Psoas muscle (tissue), 8 donors: ENCODE measurements around the gene CFAP126. TPM values are rescaled to one million over a fixed set of nuclear protein-coding genes. Genes with fewer than 3 reads are reported as not detected.

Experiments
- ATAC-seq, 4 donors: fragments of 200-7000 bp; cut with Tn5 transposase; one replicate each; pipeline ENCODE4 v1.9.1; 2020; ENCODE audit warnings: moderate library complexity in 3 of 4, mild to moderate bottlenecking in 2 of 4
- DNase-seq, 2 donors: peaks; one replicate each; pipeline ENCODE4 v3.0.0-alpha.2; 2020
- H3K27ac ChIP-seq: fragments of 200-600 bp; one replicate; pipeline ENCODE4 v1.8.0; 2022
- H3K27me3 ChIP-seq, 3 donors: fragments of 200-600 bp in 1 of 3; one replicate each; pipeline versions ENCODE4 v1.6.1 to v1.8.0; 2013 to 2022; ENCODE audit warnings: low read length in 2 of 3, mild to moderate bottlenecking in 2 of 3, moderate library complexity in 1 of 3; ENCODE audit not compliant: insufficient read depth in 3 of 3
- H3K36me3 ChIP-seq, 2 donors: fragments of 200-600 bp in 1 of 2; one replicate each; pipeline versions ENCODE4 v1.6.1 to v1.8.0; 2013 to 2022; ENCODE audit warnings: low read depth in 1 of 2, mild to moderate bottlenecking in 1 of 2, moderate library complexity in 1 of 2; ENCODE audit not compliant: insufficient read depth in 1 of 2
- H3K4me1 ChIP-seq: fragments of 200-600 bp; one replicate; pipeline ENCODE4 v1.8.0; 2022
- H3K4me3 ChIP-seq: fragments of 200-600 bp; one replicate; pipeline ENCODE4 v1.8.0; 2022; ENCODE audit warnings: mild to moderate bottlenecking
- H3K9me3 ChIP-seq: fragments of 200-600 bp; one replicate; pipeline ENCODE4 v1.8.0; 2022
- WGBS, 3 donors: extraction: QIAGEN DNeasy Blood & Tissue Kit; methylation state at CpG; one replicate each; pipeline versions ENCODE4 v1.1.6 to v1.1.7; 2013; 5-methylcytosine and 5-hydroxymethylcytosine counted together
- intact Hi-C, 2 donors: fragments of 100-400 bp; cut with DNase I; formaldehyde crosslinking; loops; one replicate each; pipeline versions ENCODE4 v1.11.0 to v1.14.2; 2022
- polyA plus RNA-seq, 3 donors: library from polyadenylated mRNA; stranded (reverse); fragments of 200-250 nt; gene quantifications; one replicate each; pipeline ENCODE4 v1.2.3, GENCODE V29; 2013
- total RNA-seq, 4 donors: library from RNA; stranded (reverse); fragmentation: NEBNext Ultra II Directional in 2 of 4; extraction: Animal tissue kit (Norgen Biotek cat#: 25700) in 2 of 4; gene quantifications; one replicate each; pipeline versions ENCODE4 v1.2.1 to v1.2.4, GENCODE V29; 2021 to 2023
- TF ChIP-seq, protein P1 (sequence below): fragments of 200-600 bp; IDR thresholded peaks from one replicate; pipeline ENCODE4 v1.8.0; 2022; ENCODE audit warnings: antibody characterized with exemption
- donor health status: healthy with polysubstance abuse.
- donor health status: DM: no; HTN: no; CAD: no; lungs with moderate emphysema.
- donor health status: Bipolar disorder and iron deficiency.
- donor health status: healthy.
- donor health status: DM: yes; HTN: yes; CAD: no.
- donor health status: DM: no; HTN: no; CAD: no.
- donor health status: DM: no; HTN: no; CAD: no.
- donor health status: DM: yes; HTN: yes; CAD: no.

The CFAP126 gene
- total and polyA plus RNA-seq, 7 donors, result 0.16 TPM; not detected in 6

DNA sequence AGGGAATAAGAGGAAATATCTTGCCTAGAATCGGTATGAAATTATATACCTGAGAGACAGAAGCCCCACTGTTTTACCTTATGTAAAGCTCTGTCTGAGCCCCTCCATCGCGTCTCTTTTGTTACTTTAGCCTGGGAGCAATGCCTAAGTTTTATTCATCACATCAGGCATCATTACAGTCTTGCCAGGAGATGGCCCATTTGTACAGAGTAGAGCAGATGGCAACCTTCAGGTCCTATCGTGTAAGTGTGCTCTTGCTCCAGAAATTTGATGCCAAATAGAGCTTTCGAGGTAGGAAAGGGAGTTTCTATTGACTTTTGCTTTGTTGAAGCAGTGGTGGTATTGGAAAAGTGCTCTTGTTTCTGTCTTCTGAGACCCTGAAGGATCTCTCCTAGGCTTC, 24.9 kb downstream of the CFAP126 start:
- WGBS, 3 donors, result 84 to 91% (median 86%) methylated on average over 5 of the region's 5 CpGs
- ATAC-seq (no peak), DNase-seq (no peak)
- Histone ChIP-seq H3K4me1 (no peaks in the 10 kb centered on the region), H3K4me3 (no peak overlapping the region), H3K9me3 (no peaks in the 10 kb centered on the region), H3K27ac (no peak overlapping the region), H3K27me3 (no peaks in the 10 kb centered on the region), H3K36me3 (peaks cover 2 to 87% of the 10 kb centered on the region in 2 donors)
- TF ChIP-seq, protein P1, sequence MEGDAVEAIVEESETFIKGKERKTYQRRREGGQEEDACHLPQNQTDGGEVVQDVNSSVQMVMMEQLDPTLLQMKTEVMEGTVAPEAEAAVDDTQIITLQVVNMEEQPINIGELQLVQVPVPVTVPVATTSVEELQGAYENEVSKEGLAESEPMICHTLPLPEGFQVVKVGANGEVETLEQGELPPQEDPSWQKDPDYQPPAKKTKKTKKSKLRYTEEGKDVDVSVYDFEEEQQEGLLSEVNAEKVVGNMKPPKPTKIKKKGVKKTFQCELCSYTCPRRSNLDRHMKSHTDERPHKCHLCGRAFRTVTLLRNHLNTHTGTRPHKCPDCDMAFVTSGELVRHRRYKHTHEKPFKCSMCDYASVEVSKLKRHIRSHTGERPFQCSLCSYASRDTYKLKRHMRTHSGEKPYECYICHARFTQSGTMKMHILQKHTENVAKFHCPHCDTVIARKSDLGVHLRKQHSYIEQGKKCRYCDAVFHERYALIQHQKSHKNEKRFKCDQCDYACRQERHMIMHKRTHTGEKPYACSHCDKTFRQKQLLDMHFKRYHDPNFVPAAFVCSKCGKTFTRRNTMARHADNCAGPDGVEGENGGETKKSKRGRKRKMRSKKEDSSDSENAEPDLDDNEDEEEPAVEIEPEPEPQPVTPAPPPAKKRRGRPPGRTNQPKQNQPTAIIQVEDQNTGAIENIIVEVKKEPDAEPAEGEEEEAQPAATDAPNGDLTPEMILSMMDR, result no peak
- intact Hi-C loops, result no loop called here

DNA sequence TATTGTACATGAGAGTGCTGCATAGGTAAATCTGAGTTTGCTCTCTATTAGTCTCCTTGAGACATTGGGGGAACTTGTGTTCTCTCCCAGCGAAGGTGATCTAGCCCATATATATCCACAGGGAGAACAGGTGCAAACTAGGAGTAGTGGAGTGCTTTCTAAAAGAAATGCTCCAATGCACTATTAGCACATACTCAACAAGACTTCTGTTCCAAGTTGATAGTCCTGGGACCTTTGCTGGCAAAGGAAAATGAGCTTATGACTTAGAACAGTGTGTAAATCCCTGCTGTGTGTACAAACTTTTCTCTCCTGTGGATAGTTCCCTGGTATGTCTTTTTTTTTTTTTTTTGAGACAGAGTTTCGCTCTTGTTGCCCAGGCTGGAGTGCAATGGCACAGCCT, 25.5 kb downstream of the CFAP126 start:
- DNase-seq (no peak), ATAC-seq (peak in 2 of 4 donors; percentile 44 to 63)
- H3K4me3 ChIP-seq, result no peak overlapping the region
- peaks cover 2 to 92% of the 10 kb centered on the region in 2 donors for H3K36me3 ChIP-seq
- TF ChIP-seq, protein P1, result no peak
- H3K9me3 ChIP-seq, result no peaks in the 10 kb centered on the region
- H3K4me1 ChIP-seq, result no peaks in the 10 kb centered on the region
- WGBS, 3 donors, result 51 to 67% (median 61%) methylated on average over 2 of the region's 2 CpGs
- no peak overlapping the region for H3K27ac ChIP-seq
- intact Hi-C loops, result no loop called here
- no peaks in the 10 kb centered on the region for H3K27me3 ChIP-seq

GRCh38 chr1:161335796-161336195, 31.9 kb downstream of the CFAP126 start:
- Histone ChIP-seq H3K9me3 (no peaks in the 10 kb centered on the region), H3K4me1 (no peaks in the 10 kb centered on the region), H3K27me3 (no peaks in the 10 kb centered on the region), H3K36me3 (peaks cover 9 to 97% of the 10 kb centered on the region in 2 donors), H3K4me3 (no peak overlapping the region), H3K27ac (no peak overlapping the region)
- ATAC-seq, result no peak
- DNase-seq, result no peak
- TF ChIP-seq, protein P1, result no peak
- intact Hi-C loops, result no loop called here
- WGBS, 3 donors, result 87 to 90% (median 89%) methylated on average over 3 of the region's 3 CpGs

GRCh38 chr1:161333166-161333565, 34.5 kb downstream of the CFAP126 start:
- DNase-seq (no peak), ATAC-seq (no peak)
- Histone ChIP-seq H3K9me3 (no peaks in the 10 kb centered on the region), H3K4me3 (no peak overlapping the region), H3K27me3 (no peaks in the 10 kb centered on the region), H3K27ac (no peak overlapping the region), H3K4me1 (no peaks in the 10 kb centered on the region), H3K36me3 (peaks cover 12 to 98% of the 10 kb centered on the region in 2 donors)
- TF ChIP-seq, protein P1, result no peak
- intact Hi-C loops, result no loop called here
- 95 to 97% (median 96%) methylated on average over 9 of the region's 9 CpGs for WGBS, 3 donors

DNA sequence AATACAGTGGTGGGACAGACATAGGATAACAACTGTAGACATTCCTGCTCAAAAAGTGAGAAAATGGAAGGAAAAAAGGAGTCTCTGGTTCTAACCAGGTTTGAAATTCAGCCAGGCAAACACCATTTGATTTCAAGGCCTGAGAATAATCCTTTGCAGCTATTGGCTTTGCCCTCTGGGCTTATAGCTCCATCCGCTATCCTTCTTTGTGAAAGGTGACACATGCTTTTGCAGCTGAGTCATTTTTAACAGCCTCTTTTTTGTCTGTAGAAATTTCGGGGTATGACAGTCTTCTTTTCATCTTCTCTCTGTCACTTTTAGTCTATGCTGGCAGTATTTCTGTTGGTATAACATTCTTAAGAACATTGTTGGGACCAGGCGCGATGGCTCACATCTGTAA, 37.3 kb downstream of the CFAP126 start:
- WGBS, 3 donors, result 94 to 95% (median 95%) methylated on average over 4 of the region's 4 CpGs
- no peak for DNase-seq

More for the DNA sequence above, 37.3 kb downstream of the CFAP126 start:
- Histone ChIP-seq H3K4me1 (no peaks in the 10 kb centered on the region), H3K27ac (no peak overlapping the region), H3K27me3 (no peaks in the 10 kb centered on the region), H3K4me3 (no peak overlapping the region), H3K36me3 (peaks cover 10 to 96% of the 10 kb centered on the region in 2 donors), H3K9me3 (no peaks in the 10 kb centered on the region)
- intact Hi-C loops, result no loop called here
- TF ChIP-seq, protein P1, result no peak
- ATAC-seq, result no peak
